GM19397 (cell line): ENCODE results near the gene NR5A1.

ENCODE experiments used
- ATAC-seq: cut with Tn5 transposase; IDR thresholded peaks from one replicate; pipeline ENCODE4 v1.9.1; 2021; ENCODE audit warnings: mild to moderate bottlenecking, moderate library complexity; ENCODE audit not compliant: unreplicated experiment

The NR5A1 gene

GRCh38 chr9:124500028-124500795, 7.0 kb downstream of the NR5A1 start:
- ATAC-seq, result no peak

GRCh38 chr9:124499216-124499615, 8.0 kb downstream of the NR5A1 start:
- no peak for ATAC-seq

- ATAC-seq, result no peak
Measured at GRCh38 chr9:124498499-124499146, 8.6 kb downstream of the NR5A1 start.

DNA sequence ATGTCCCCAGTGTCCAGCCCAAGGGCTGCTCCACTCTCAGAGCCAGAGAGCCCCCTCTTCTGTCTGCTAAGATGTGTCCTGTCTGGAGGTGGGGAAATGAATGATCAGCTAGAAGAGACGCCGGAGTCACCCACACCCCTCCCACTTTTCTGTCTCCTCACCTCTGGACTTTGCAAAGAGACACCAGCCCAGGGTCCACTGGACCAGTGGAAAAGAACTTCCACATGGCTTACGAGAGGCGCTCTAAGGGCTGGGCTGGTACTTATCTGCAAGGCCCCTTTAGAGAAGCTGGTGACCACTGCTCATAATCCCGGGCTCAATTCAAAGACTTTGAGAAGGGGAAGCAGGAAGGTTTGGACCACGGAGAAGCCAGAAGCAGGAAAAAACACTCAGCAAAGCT, 9.2 kb downstream of the NR5A1 start:
- no peak for ATAC-seq

GRCh38 chr9:124497441-124497840, 9.8 kb downstream of the NR5A1 start:
- ATAC-seq, result no peak

GRCh38 chr9:124496463-124496862, 10.7 kb downstream of the NR5A1 start:
- ATAC-seq, result no peak

- no peak for ATAC-seq
Measured at GRCh38 chr9:124496075-124496449, 11.1 kb downstream of the NR5A1 start.

DNA sequence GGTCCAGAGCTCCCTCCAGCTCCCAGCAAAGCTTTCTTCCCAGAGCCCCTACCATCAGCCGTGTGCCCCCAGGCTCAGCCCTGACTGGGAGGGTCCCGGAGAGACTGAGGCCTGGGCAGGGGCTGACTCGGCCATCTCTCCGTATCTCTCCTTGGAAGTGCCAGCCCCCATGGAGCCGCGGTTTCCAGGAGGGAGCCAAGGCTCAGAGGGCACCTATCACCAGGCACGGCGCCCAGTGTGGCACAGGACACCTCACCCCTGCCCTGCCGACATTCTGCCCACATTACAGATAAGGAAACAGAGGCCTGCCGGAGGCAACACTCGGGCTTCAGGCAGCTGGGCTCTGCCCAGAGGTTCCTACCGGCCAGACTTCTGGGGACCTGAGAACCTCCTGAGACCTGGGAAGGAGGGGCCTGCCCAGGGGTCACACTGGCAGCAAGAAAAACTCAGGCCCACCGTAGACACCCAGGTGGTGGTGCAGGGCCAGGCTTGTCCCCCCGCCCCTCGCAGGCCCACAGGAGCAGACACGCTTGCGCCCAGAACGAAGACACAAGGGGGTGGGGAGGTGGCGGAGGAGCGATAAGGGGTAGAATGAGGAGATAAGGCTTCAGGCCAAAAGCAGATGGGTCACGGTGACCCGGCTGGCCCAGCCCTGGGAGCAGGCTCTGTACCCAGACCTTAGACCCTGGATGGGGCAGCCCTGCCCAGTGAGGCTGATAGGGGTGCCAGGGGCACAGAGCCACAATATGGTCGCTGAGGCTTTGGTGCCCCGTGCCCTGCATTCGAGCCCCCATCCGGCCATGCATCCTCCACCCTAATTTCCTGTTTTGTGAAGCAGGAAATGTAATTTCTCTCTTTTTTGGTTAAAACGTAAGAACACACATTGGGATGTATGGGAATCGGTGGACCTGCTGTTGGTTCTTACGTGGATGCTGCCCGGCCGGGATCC, 11.8 kb downstream of the NR5A1 start:
- ATAC-seq, result no peak

- no peak for ATAC-seq
Measured at GRCh38 chr9:124493794-124494479, 13.3 kb downstream of the NR5A1 start.

GRCh38 chr9:124493218-124493617, 14.0 kb downstream of the NR5A1 start:
- ATAC-seq, result no peak

DNA sequence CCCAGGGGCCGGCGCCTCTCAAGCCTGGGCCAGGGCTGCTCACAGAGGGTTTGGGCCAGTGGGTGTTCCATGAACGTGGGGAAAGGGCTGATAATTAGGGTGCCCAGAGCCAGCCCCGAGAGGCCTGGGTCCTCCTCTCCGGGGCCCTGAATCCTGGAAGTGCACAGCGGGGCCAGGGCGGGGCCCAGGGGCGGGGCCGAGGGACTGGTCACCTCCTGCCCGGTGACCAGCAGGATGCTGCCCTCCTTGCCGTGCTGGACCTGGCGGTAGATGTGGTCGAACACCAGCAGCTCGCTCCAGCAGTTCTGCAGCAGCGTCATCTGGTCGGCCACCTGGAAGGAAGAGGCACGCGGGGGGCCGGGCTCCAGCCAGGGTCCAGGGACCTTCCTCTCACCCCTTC, 14.4 kb downstream of the NR5A1 start:
- no peak for ATAC-seq

- ATAC-seq, result no peak
Measured at GRCh38 chr9:124491049-124491975, 15.9 kb downstream of the NR5A1 start.

DNA sequence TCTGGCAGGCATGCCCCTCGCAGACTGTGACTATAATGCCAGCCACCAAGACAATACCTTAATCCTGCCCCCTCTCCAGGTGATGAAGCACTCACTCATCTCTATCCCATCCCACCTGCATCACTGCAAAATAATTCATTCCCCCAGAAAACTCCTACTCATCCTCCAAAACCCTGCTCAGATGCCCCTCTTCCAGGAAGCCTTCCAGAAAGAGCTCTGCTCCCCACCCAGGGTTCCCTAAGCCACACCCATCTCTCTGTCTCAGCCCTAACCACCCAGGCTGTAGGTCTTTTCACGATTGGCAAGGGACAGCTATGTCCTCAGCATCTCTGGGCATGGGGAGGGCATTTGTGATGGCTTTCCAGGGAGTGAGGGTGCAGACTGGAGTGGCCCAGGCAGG, 17.2 kb downstream of the NR5A1 start:
- no peak for ATAC-seq

DNA sequence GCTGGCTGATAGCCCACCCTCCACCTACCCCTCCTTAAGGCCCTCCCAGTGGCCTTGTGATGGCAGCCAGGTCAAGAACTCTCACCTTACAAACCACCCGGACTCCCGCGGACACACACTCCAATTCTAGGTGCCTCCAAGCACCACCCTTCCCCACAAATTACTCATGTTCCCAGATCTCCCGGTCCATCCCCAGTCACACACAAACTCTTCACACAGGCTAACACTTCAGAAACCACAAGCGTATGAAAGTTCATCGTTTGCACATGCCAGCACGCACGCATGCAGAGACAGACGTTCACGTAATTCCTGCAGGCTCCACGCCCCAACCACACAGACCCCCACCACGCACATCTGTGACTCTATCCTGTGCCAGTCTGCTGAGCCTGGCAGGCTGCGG, 18.0 kb downstream of the NR5A1 start:
- no peak for ATAC-seq

DNA sequence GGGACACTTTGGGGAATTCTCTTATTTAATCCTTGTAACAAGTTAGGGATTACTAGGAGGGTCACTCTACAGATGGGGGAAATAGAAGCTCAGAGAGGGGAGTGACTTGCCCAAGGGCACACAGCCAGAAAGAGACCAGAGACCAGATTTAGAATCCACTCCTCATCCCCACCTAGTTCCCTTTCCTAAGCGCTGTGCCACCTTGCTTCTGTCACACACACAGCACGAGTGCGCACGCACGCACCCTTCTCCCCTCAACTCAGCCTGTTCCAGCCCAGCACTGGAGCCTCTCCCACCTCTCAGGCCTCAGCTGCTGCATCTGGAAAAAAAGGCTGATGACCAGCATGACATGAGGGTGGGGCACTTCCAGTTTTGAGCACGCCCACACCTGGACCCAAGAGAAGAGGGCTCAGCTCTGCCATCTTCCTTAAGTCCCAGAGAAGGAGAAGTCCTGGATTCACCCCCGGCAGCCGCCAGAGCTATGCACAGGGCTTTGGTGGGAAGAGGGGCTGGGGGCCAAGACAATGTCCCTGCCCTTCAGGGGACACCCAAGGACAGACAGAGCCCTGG, 18.5 kb downstream of the NR5A1 start:
- ATAC-seq, result no peak

- no peak for ATAC-seq
Measured at GRCh38 chr9:124487260-124488182, 19.7 kb downstream of the NR5A1 start.

GRCh38 chr9:124486778-124487259, 20.4 kb downstream of the NR5A1 start:
- ATAC-seq, result no peak

DNA sequence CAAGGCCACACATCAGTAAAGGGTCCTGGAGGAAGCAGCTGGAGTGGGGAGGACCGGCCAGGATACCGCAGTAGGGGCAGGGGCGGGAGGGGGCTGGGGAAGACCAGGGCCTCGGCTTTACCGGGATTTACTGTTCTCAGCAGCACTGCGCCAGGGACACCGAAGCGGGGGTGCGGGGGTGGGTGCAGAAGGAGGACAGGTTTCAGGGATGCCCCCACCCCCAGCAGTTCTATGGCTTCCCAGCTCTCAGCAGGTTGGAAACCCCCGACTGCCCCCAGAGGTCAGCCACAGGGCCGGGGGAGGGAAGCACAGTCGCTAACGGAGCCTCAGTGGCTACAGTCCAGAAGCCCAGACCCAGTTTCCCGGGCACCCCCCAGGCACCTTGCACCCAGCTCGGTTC, 21.3 kb downstream of the NR5A1 start:
- no peak for ATAC-seq
